Astrocyte of the cerebellum (primary cell): ENCODE measurements around the gene RUSF1.

Experiments used
- DNase-seq: peaks from one replicate; pipeline ENCODE4 v3.0.0-alpha.2; 2011; ENCODE audit warnings: low read depth
- H3K4me3 ChIP-seq: 2 replicates; pipeline ENCODE4 v1.5.1; 2011; ENCODE audit warnings: mild to moderate bottlenecking, low read depth, low read length, moderate library complexity
- CTCF ChIP-seq: IDR thresholded peaks from 2 replicates; pipeline ENCODE4 v1.5.1; 2012; ENCODE audit warnings: low read length, low read depth, moderate library complexity, mild to moderate bottlenecking; ENCODE audit errors: missing control alignments
- in situ Hi-C: cut with HindIII; loops from 2 replicates; pipeline ENCODE4 v1.10.0; 2017; ENCODE audit warnings: low sequenced_read_pairs

The RUSF1 gene

GRCh38 chr16:31480851-31481536, 27.2 kb downstream of the RUSF1 start:
- no peak for TF ChIP-seq CTCF
- H3K4me3 ChIP-seq, result no peak overlapping the region
- in situ Hi-C loops, result no loop called here
- no peak for DNase-seq

- H3K4me3 ChIP-seq, result no peak overlapping the region
- no peak for TF ChIP-seq CTCF
- in situ Hi-C loops, result no loop called here
- DNase-seq, result no peak
These were observed 28.4 kb downstream of the RUSF1 start for GRCh38 chr16:31479751-31480150.

GRCh38 chr16:31478956-31479355, 29.2 kb downstream of the RUSF1 start:
- H3K4me3 ChIP-seq, result no peak overlapping the region
- no peak for DNase-seq
- no peak for TF ChIP-seq CTCF
- in situ Hi-C loops, result no loop called here

GRCh38 chr16:31477220-31478216, 30.7 kb downstream of the RUSF1 start:
- H3K4me3 ChIP-seq, result no peak overlapping the region
- no peak for TF ChIP-seq CTCF
- in situ Hi-C loops, result no loop called here
- DNase-seq, result no peak

GRCh38 chr16:31476303-31477219, 31.6 kb downstream of the RUSF1 start:
- in situ Hi-C loops, result no loop called here
- no peak for DNase-seq
- no peak overlapping the region for H3K4me3 ChIP-seq
- TF ChIP-seq CTCF, result no peak

GRCh38 chr16:31475946-31476302, 32.3 kb downstream of the RUSF1 start:
- no peak overlapping the region for H3K4me3 ChIP-seq
- no peak for DNase-seq
- in situ Hi-C loops, result no loop called here
- TF ChIP-seq CTCF, result no peak
